T-helper 22 cell (primary cell): ENCODE results near the gene HLA-DQB2.
"Not testable (repeated sequence)": the region's sequence is repeated elsewhere in the genome, so short reads cannot be mapped to it uniquely, and the experiment has no call there.

Source experiments
- DNase-seq: peaks from one replicate; pipeline ENCODE4 v3.0.0-alpha.2; 2020; ENCODE audit warnings: low read depth

Gene HLA-DQB2

DNA sequence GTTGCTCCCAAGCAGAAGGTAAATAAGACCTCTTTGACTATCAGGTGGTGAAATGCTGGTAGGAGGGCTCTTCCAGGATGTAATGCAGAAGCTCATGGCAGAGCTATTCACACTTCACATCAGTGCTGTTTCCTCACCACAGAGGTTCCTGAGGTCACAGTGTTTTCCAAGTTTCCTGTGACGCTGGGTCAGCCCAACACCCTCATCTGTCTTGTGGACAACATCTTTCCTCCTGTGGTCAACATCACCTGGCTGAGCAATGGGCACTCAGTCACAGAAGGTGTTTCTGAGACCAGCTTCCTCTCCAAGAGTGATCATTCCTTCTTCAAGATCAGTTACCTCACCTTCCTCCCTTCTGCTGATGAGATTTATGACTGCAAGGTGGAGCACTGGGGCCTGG lies 17.7 kb downstream of the HLA-DQB2 start:
- not testable (repeated sequence) for DNase-seq

DNA sequence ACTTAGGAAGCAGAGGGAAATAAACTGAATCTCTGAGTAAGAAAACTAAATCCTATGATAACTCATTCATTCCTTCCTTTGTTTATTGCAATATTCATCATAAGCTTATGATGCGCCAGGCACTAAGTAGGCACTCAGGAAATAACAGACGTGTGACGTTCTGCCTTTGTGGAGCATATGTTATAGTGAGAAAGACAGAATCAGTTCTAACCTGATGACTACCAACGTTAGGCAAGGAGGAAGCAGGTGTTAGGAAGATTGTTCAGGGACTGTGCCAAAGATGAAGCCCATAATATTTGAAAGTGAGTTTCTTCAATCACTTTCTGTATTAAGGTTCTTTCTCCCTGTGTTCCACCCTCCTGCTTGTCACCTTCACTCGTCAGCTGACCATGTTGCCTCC lies 18.6 kb downstream of the HLA-DQB2 start:
- DNase-seq: no peak

DNA sequence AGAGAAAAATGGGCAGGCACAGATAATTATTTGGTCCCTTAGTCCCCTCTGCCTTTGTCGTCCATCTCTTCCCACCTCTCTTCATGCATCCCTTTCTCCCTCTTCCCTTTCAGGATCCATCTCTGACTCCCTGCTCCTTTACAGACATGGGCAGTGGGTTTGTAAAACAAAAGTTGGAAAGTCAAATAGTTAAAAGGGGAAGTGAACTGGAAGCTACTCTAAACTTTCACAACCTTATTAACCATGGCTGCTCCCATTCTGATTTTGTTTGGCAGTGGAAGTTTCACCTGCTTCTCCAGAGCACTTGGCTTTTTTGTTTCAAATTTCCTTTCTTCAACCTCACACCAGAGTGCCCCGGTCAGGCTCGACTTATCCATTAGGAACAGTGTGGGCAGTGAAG lies 21.0 kb downstream of the HLA-DQB2 start:
- no peak for DNase-seq

DNA sequence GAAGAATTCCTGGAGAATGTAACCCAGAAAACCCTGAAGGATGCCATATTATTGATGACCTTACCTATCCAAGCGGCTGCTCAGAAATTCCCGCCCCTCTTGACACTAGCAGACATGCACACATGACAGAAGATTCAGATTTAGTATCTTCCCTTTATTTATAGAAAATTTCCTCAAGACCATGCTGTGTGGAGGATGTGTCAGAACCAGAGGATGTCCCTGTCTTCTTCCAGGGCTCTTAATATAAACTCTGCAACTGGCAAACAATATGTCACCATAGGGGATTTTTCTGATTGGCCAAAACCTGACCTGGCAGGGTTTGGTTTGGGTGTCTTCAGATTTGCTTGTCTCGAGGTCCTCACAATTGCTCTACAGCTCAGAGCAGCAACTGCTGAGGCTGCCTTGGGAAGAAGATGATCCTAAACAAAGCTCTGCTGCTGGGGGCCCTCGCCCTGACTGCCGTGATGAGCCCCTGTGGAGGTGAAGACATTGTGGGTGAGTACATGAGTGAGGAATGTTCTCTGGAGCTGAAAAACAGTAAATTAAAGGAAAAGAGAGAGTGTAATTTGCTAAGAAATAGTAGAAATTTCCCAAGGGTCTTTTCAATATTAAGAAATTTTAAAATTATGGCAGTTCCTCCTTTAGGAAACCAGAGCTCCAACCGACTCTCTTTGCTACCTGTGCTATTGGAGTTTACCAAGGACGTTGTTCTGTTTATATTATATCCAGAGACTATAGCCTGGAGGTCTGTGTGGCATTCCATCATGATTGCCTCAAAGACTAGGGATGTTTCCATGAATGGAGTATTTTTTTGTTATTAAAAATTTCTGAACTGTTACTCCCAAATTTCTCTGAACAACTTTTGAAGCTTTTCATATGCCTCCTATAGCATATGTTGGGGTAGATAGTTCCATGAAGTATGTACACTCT lies 22.0 kb downstream of the HLA-DQB2 start, which contains the start of gene HLA-DQA2:
Gene HLA-DQA2 (plus strand): TSS at position 361 of the 930 bp plus-strand sequence. CDS start 53 bp downstream, at position 414.
- no peak for DNase-seq

DNA sequence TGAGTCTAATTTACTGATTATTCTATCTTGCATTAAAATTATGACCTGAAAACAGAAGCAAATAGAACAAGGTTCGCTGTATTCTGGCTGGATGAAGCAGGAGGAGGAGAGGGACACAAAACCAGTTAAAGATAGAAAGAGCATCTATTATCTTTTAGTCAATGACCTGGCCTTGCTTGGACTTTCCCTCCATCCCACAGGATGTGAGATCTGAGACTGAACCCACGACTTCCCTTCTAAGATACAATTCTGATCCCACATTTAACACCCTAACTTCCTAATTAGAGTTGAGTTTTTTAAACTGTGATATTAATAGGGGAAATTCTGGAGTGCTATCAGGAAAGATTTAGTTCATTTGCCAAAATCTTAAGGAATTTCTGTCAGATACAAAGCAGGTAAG lies 25.2 kb downstream of the HLA-DQB2 start:
- DNase-seq: no peak

- no peak for DNase-seq
Observed at GRCh38 chr6:32718879-32719278, 44.5 kb downstream of the HLA-DQB2 start.

- DNase-seq: no peak
Observed at GRCh38 chr6:32716396-32716795, 46.9 kb downstream of the HLA-DQB2 start.

DNA sequence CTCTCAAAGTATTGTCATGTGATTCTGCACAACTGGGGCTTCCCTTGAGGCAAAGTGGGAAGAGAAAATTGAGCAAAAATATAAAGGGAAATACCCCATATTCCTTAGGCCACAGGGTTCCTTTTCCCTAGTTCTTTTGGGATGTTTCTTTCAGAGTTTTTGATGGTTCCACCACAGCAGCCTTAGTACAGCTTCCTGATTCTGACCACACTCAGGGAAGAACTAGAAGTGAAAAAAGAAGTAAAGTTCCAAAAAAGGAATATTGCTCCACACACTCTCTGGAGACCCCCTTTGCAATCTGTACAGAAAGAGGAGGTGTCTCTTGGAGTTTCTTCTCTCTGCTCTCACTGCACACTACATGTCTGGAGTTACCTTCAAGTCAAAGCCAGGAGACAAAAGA lies 50.1 kb downstream of the HLA-DQB2 start:
- no peak for DNase-seq

DNA sequence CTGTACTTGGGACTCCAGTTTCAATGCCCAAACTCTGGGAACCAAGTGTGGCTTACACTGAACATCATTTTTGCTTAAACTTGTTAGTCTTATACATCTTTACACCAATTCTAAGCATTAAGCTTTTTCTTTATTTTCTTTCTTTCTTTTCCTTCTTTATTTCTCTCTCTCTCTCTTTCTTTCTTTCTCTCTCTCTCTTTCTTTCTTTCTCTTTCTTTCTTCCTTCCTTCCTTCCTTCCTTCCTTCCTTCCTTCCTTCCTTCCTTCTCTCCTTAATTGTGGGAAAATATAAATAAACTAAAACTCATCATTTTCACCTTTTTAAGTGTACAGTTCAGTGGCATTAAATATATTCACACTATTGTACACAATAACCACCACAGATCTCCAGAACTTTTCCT lies 53.7 kb downstream of the HLA-DQB2 start:
- DNase-seq: no peak
